Brain pericyte (primary cell): Measurements from ENCODE around the gene DGKH.

Experiments used
- DNase-seq: peaks from one replicate; pipeline ENCODE4 v3.0.0-alpha.2; 2012; ENCODE audit warnings: low read depth, low spot score

DGKH gene

GRCh38 chr13:42274386-42275097, 226.1 kb downstream of the DGKH start:
- DNase-seq = no peak

- DNase-seq = no peak
Measured at GRCh38 chr13:42275098-42275471, 226.6 kb downstream of the DGKH start.

- DNase-seq = no peak
Measured at GRCh38 chr13:42275506-42275905, 227.1 kb downstream of the DGKH start.

- no peak for DNase-seq
Measured at GRCh38 chr13:42276683-42277082, 228.2 kb downstream of the DGKH start.

- DNase-seq = no peak
Measured at GRCh38 chr13:42277618-42278276, 229.3 kb downstream of the DGKH start.

- no peak for DNase-seq
Measured at GRCh38 chr13:42279080-42279479, 230.6 kb downstream of the DGKH start.

GRCh38 chr13:42279986-42280385, 231.5 kb downstream of the DGKH start:
- DNase-seq = no peak

GRCh38 chr13:42280537-42280936, 232.1 kb downstream of the DGKH start:
- no peak for DNase-seq

- no peak for DNase-seq
Measured at GRCh38 chr13:42283574-42283973, 235.1 kb downstream of the DGKH start.

GRCh38 chr13:42284068-42284467, 235.6 kb downstream of the DGKH start:
- no peak for DNase-seq
